ENCODE results near the gene SMIM22.

- TF ChIP-seq POLR2A (IDR thresholded peaks at IDR 0.05) (no peak), CTCF (IDR thresholded peaks at IDR 0.05 in 8 of 11, conservative IDR thresholded peaks at IDR 0.05 in 3 of 11) (no peak)
Measured at GRCh38 chr16:4769306-4769638, 25.9 kb upstream of the SMIM22 start.
